Lower leg skin (tissue), 4 donors: ENCODE data around the gene CACNB2. TPM values are rescaled to one million over a fixed set of nuclear protein-coding genes. Genes with fewer than 3 reads are reported as not detected.
"Not testable (repeated sequence)": the region's sequence is repeated elsewhere in the genome, so short reads cannot be mapped to it uniquely, and the experiment has no call there.

ENCODE experiments used
- DNase-seq, 2 donors: peaks; one replicate each; pipeline ENCODE4 v3.0.0-alpha.2; 2019; ENCODE audit warnings: low spot score in 2 of 2
- H3K4me3 ChIP-seq: fragments of 200-600 bp; sonication (generic); 2 replicates; pipeline ENCODE4 v1.5.1; 2017; ENCODE audit warnings: mild to moderate bottlenecking, low read depth; ENCODE audit not compliant: poor library complexity, severe bottlenecking
- CTCF ChIP-seq, 3 donors: fragments of 450-650 bp; IDR thresholded peaks; one replicate each; pipeline ENCODE4 v1.5.1; 2016; ENCODE audit warnings: antibody characterized with exemption in 3 of 3, mild to moderate bottlenecking in 3 of 3, moderate library complexity in 2 of 3
- POLR2A ChIP-seq, 2 donors: fragments of 450-650 bp; IDR thresholded peaks; one replicate each; pipeline ENCODE4 v1.6.1; 2016 to 2017; ENCODE audit warnings: antibody characterized with exemption in 2 of 2, mild to moderate bottlenecking in 1 of 2, moderate library complexity in 1 of 2
- WGBS, 2 donors: methylation state at CpG; one replicate each; pipeline ENCODE4 v1.1.5; 2018; 5-methylcytosine and 5-hydroxymethylcytosine counted together
- intact Hi-C: fragments of 100-400 bp; cut with DNase I; formaldehyde crosslinking; loops from one replicate; pipeline ENCODE4 v1.15.0; 2023; ENCODE audit warnings: low total_unique reads
- total RNA-seq, 4 donors: library from RNA; depleted of rRNA; stranded (reverse); fragments of >200 nt; gene quantifications; one replicate each; pipeline ENCODE4 v1.1.0, GENCODE V29; 2016

CACNB2 gene
- total RNA-seq, 4 donors from 2014 or later: 3.6 to 7.6 (median 6.1) TPM

DNA sequence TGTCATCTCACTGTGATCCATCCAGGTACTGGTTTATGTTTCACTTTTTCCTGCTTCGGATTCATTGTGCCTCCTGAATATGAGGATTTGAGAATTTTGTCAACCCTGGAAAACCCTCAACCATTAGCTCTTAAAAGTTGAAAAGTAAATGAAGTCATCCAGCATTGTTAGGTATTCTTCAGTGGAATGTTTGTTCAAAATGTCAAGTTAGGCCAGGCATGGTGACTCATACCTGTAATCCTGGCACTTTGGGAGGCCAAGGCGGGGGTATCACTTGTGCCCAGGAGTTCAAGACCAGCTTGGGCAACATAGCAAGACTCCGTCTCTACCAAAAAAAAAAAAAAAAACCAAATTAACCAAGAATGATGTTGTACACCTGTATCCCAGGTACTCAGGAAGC lies 289.1 kb downstream of the CACNB2 start:
- 70 to 80% methylated on average over 3 of the region's 3 CpGs for WGBS, 2 donors
- no peak for DNase-seq
- intact Hi-C loops: no loop called here

GRCh38 chr10:18436902-18437301 lies 296.7 kb downstream of the CACNB2 start:
- TF ChIP-seq POLR2A (IDR thresholded peaks at IDR 0.05): no peak
- TF ChIP-seq CTCF (IDR thresholded peaks at IDR 0.05): no peak
- H3K4me3 ChIP-seq: no peak overlapping the region
- WGBS, 2 donors: 66 to 78% methylated on average over 1 of the region's 1 CpG
- intact Hi-C loops: no loop called here
- no peak for DNase-seq

More for the DNA sequence above, 289.1 kb downstream of the CACNB2 start:
- no peak for TF ChIP-seq POLR2A (IDR thresholded peaks at IDR 0.05)
- TF ChIP-seq CTCF (IDR thresholded peaks at IDR 0.05): no peak
- H3K4me3 ChIP-seq: no peak overlapping the region

DNA sequence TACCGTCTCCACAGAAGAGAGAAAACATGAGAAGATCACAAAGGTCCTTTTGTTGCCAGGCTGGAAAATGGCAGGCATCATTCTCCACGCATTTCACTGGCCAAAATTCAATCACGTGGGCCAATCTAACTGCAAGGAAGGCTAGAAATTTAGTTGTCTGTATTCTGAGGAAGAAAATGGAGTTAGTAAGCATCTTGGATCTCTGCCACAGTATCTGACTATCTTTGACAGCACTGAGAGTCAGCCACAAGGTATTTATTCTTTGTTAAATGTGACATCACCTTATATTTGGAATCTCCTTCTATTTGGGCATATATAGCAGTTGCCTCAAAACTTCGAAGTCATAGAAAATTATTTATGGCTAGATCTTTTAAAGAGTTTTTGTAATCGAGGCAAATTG lies 297.3 kb downstream of the CACNB2 start:
- 63 to 67% methylated on average over 5 of the region's 5 CpGs for WGBS, 2 donors
- no peak for TF ChIP-seq CTCF (IDR thresholded peaks at IDR 0.05)
- TF ChIP-seq POLR2A (IDR thresholded peaks at IDR 0.05): no peak

GRCh38 chr10:18438361-18439126 lies 298.3 kb downstream of the CACNB2 start:
- no peak for DNase-seq
- intact Hi-C loops: no loop called here
- TF ChIP-seq CTCF (IDR thresholded peaks at IDR 0.05): no peak
- no peak for TF ChIP-seq POLR2A (IDR thresholded peaks at IDR 0.05)
- H3K4me3 ChIP-seq: no peak overlapping the region
- WGBS, 2 donors: 93 to 95% methylated on average over 17 of the region's 17 CpGs

More for the DNA sequence above, 297.3 kb downstream of the CACNB2 start:
- no peak for DNase-seq
- intact Hi-C loops: no loop called here
- no peak overlapping the region for H3K4me3 ChIP-seq

DNA sequence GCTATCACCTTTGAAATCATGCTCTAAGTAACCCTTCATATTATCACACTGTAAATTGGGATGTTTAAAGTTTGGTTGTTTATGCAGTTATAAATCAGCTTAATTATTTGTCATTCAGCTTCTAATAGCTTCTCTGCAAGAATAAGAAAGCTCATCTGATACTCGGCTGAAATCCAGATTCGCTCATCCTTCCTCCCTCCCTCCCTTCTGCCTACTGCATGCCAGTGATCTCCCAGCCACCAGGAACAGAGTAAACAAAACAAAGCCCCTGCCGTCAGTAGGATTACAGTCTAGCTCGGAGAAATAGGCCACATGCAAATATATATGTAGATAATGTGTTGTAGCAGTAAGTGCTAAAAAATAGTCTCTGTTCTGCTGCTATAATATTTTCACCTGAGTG lies 299.4 kb downstream of the CACNB2 start:
- TF ChIP-seq CTCF (IDR thresholded peaks at IDR 0.05) (no peak), POLR2A (IDR thresholded peaks at IDR 0.05) (no peak)
- WGBS, 2 donors: 82 to 85% methylated on average over 4 of the region's 4 CpGs
- no peak for DNase-seq
- intact Hi-C loops: no loop called here
- H3K4me3 ChIP-seq: no peak overlapping the region

DNA sequence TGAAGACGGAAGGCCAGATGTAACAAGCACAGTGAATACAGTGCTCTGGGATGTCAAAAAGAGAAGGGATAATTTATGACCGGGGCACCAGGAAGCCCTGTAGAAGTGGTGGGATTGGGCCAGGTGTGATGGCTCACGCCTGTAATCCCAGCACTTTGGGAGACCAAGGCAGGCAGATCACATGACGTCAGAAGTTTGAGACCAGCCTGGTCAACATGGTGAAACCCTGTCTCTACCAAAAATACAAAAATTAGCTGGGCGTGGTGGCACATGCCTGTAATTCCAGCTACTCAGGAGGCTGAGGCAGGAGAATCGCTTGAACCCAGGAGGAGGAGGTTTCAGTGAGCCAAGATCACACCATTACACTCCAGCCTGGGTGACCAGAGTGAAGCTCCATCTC lies 305.4 kb downstream of the CACNB2 start:
- H3K4me3 ChIP-seq, intact Hi-C loops, DNase-seq: not testable (repeated sequence)
- WGBS, 2 donors: 84 to 90% methylated on average over 6 of the region's 6 CpGs
